Stimulated activated CD4-positive, alpha-beta T cell treated with anti-CD3 and anti-CD28 coated beads, Interleukin-12 subunit alpha, Interleukin-12 subunit beta, amount 100 ng/mL, for 24 hours (primary cell): ENCODE results near the gene SLU7.

Experiments
- DNase-seq, 2 experiments: peaks; one replicate each; pipeline ENCODE4 v3.0.0-alpha.2; 2020; ENCODE audit warnings: low read depth in 2 of 2

SLU7 gene

GRCh38 chr5:160367261-160367660 lies 51.6 kb downstream of the SLU7 start:
- no peak for DNase-seq

- no peak for DNase-seq
Measured at GRCh38 chr5:160366230-160366629, 52.7 kb downstream of the SLU7 start.

- no peak for DNase-seq
Measured at GRCh38 chr5:160363660-160364395, 55.1 kb downstream of the SLU7 start.

DNA sequence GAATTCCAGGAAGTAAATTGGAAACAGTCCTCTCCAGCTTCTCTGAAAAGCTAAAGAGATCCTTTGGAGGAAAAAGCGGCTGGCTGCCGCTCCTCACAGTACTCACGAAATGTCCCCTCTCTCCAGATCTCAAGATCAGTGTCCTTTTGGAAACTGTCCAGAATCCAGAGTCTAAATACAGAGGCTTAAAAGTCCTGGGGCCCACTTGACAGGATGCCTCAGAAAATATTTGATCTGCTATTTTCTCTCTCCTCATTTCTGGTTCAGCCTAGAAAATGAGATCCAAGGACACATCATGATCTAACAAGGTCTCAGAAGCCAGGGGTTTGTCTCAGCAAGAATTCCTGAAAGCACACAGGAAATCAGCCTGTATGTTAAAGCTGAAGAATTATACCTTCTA lies 55.7 kb downstream of the SLU7 start:
- DNase-seq: no peak

DNA sequence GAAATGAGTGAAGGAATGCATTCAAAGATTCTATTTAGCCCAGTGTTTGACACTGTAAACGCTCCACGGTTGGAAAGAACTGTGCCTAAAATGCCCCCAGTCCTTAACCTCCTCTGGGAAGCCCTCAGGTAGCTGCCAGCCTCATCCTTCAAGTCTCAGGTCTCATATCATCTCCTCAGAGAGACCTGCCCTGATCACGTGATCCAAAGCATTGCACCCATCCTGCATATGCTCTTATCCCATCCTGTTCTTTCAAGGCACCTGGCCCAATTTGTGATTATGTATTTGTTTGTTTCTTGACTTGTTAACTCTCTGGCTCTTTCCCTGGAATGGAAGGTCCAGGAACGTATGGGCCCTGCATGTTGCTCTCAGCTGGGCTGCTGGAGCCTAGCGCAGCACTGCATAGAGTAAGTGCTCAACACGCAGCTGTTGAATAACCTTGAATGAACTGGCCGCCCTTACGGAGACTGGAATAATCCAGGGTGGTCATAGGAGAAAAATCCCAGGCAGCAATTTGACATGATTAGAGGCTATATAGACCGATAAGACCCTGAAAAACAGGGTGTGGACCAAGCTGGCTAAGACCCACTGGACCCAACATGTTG lies 57.2 kb downstream of the SLU7 start:
- DNase-seq: no peak

- DNase-seq: no peak
Measured at GRCh38 chr5:160360310-160360709, 58.6 kb downstream of the SLU7 start.

DNA sequence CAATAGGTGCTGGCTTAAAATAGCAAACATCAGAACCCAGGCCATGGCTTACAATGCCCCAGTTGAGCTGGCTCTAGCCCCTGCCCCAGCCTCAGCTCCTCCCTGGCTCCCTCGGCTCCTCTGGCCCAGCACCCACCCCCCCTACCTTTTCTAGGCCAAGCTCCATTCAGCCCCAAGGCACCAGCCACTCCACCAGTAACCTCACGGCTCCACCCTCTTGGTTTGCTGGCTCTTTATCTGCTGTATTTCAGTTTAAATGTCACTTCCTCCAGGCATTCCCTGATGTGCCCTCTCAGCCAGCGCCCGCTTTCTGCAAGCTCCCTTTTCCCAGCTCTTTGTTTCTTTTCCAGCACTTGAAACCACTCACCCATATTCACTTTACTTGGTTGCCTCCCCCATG lies 59.1 kb downstream of the SLU7 start:
- DNase-seq: no peak

DNA sequence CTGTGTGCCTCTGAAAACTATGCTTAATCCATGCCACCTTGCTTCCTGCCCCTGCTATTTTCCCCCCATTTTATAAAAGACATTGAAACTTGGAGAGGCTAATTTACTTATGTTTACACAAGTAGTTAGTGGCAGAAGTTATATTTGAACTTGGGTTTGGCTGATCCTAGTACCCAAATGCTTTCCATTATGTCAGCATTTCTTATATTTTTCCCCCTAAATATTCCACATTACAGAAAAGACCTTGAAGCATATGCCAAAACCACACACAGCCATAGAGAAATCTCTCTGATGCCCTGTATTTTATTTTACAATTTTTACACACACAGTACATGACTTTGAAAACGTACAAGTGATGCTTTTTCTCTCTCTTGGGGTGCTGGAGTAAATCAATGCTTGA lies 59.6 kb downstream of the SLU7 start:
- no peak for DNase-seq

GRCh38 chr5:160357861-160358411 lies 60.9 kb downstream of the SLU7 start:
- no peak for DNase-seq

DNA sequence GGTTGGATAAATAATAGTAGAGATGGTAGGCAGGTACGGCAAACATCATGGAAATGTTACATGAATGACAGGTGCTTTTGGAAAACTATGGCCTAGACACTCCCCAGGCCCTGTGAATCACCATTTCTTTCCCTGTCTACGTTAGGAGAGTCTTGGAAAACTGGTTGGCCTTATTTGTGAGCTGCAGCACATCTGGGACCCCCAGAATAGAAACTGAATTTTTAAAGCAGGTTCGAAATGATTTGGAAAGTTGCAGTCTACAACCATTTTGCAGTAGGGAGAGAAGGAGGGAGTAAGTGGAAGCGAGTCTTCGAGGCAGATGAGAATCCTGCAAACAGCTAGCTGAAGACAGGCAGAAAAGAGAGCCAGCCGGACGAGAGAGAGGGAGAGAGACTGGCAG lies 61.5 kb downstream of the SLU7 start:
- DNase-seq: no peak

DNA sequence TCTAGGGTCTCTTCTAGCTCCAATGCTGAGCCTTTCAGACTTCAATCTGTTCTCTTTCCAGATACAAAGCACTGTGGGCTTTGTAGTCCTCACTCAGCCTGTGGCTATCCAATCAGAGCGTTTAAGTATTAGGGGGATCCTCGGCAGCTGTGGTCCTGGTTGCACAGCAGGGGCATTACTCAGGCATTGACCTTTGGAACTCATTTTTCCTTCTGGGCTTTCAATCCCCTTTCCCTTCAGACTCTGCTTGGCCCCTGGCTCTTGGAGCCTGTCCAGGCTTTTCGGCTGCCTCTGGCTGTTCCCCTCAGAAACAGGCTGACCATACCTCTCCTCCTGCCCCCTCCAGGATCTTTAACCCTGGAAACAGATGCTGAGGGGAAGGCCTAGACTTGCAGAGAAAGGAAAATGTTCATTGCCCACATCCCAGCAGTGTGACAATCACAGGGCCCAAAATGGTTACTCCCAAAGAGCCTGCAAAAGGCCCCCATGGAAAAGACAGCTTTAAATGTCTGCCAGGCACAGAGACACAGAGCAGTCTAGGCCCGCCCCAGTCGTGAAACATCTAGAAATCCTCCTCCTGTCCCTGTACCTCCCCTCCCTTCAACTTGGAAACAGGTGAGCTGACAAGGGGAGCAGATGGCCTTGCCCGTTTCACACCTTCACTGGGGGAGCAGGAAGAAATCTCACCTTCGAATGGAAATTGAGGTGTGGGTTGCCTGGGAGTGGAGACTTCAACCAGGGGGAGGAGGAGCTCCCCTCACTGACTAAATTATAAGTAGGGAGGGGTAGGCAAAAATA lies 62.1 kb downstream of the SLU7 start:
- no peak for DNase-seq

DNA sequence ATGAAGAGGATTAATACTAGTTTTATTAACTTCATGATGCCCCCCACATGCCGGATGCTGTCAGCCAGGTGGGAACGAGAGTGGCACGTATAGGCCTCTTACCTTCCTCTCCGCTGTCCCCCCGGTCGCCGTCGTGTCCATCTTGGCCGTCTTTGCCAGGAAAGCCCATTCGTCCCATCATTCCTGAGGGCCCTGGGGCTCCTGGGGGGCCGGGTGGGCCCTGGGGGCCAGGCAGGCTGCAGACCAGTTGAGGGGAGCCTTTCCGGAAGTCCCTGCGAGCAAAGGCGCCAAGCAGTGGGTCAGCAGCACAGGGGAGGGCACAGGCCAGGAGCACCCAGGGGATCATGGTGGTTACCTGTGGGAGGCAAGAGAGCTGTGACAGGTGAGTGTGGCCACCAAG lies 64.2 kb downstream of the SLU7 start:
- no peak for DNase-seq

DNA sequence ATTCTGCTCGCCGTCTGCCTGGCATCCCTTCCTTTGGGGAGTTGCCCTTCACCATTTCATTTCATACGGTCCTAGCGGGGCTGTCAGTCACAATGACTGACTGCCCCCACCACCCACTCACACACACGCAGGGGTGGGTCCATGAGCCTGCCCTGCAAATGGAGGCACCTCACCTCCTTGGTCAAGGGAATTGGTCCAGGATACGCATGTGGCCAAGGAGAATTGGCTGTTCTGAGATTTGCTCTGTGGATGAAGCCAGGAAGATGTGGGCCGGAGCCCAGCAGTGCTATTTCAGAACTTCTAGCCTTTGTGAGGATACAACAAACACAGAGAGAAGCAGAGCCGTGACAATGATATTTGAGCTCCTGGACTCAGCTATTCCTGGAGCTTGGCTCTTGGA lies 65.5 kb downstream of the SLU7 start:
- no peak for DNase-seq

GRCh38 chr5:160352308-160352707 lies 66.6 kb downstream of the SLU7 start:
- DNase-seq: no peak
